Activated CD8-positive, alpha-beta memory T cell treated with anti-CD3 and anti-CD28 coated beads, Interleukin-2, amount 50 U/mL, for 24 hours (primary cell): ENCODE measurements around the gene CASQ1.

Experiments
- DNase-seq: peaks from one replicate; pipeline ENCODE4 v3.0.0-alpha.2; 2020; ENCODE audit errors: extremely low read depth

The CASQ1 gene

GRCh38 chr1:160226623-160227022 is 36.2 kb downstream of the CASQ1 start:
- no peak for DNase-seq

DNA sequence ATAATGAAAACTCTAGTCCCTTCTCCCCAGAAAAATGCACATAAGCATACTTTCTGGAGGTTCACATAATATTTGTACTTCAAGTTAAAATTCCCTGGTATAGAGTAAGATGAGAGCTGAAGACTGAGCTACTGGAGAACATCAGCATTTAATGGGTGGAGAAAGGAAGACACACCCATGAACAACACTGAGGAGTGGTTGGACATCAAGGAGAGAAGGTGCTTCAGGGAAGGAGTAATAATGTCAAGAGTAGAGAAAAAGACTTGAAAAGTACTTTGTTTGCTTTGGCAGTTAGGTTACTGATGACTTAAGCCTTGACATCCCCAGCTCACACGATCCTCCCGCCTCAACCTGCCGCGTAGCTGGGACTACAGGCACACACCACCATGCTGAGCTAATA is 36.7 kb downstream of the CASQ1 start:
- no peak for DNase-seq

DNA sequence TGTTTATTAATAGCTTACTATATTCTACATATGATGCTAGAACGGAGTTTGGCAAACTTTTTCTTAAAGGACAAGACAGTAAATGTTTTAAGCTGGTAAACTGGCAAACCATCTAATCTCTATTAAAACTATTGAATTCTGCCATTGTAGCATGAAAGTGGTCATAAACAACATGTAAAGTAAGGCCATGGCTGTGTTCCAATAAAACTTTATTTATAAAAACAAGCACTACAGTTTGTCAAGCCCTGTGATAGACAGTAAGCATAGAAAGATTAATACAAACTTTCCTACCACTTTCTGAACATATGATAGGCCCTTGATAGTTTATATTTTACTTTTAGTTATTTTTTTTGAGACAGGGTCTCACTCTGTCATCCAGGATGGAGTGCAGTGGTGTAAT is 37.2 kb downstream of the CASQ1 start:
- no peak for DNase-seq

- DNase-seq = no peak
Measured at GRCh38 chr1:160228431-160228830, 38.1 kb downstream of the CASQ1 start.

- no peak for DNase-seq
Measured at GRCh38 chr1:160232911-160233310, 42.5 kb downstream of the CASQ1 start.

GRCh38 chr1:160236806-160237205 is 46.4 kb downstream of the CASQ1 start:
- no peak for DNase-seq

GRCh38 chr1:160237558-160237957 is 47.2 kb downstream of the CASQ1 start:
- no peak for DNase-seq

- no peak for DNase-seq
Measured at GRCh38 chr1:160238408-160238807, 48.0 kb downstream of the CASQ1 start.

GRCh38 chr1:160239582-160240299 is 49.4 kb downstream of the CASQ1 start:
- no peak for DNase-seq

DNA sequence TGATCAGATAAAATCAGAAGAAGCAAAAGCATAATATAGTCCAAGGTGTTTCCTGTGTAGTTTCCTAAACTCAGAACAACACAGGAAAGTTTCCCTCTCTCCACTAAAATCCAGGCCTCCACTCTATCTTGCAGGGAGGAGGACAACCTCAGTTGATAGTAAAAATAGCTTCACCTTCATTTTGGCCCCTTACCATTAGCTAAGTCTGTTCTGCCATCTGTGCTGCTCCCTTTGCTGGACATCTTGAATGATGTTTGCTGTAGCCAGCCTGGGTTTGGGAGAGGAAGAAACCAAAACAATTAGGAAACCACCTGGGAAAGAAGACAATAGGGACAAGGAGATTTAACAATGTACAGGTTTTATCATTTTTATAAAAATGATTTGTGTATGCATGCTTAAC is 53.4 kb downstream of the CASQ1 start:
- no peak for DNase-seq

- DNase-seq = no peak
Measured at GRCh38 chr1:160244209-160244608, 53.8 kb downstream of the CASQ1 start.

DNA sequence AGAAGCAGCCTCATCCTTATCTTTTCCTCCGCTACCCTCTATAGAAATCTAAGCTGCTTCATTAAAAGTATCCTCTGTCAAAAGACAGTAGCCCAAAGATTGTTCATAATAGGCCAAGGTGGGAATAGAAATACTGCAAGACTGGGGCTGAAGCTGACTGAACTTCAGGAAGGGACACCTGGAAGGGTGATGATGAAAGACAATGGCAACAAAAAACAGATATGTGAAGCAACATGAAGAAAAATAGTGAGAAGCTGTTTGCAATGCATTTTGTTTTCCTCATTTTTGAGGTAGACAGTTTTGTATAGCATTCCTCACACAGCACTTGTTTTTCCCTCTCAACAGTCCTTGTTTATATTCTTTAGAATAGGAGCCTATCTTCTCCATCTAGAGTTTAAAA is 55.1 kb downstream of the CASQ1 start:
- DNase-seq = no peak

DNA sequence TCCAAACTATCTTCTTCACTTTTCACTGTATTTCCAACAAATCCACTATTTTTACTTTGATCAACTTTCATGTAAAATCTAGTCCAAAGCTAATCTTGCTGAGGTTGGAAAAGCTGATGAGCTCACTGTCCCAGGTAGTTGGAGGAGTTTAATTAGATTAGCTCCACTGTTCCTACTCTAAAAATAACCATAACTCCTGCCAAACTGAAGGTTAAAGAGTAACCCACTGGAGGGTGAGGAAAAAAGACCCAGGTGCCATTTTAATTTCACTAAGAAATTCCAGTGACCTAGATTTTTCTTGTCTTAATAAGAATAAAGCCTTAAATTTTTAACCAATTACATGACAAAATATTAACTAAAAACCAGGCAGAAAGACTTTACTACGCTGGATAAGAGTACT is 56.7 kb downstream of the CASQ1 start:
- DNase-seq = no peak

DNA sequence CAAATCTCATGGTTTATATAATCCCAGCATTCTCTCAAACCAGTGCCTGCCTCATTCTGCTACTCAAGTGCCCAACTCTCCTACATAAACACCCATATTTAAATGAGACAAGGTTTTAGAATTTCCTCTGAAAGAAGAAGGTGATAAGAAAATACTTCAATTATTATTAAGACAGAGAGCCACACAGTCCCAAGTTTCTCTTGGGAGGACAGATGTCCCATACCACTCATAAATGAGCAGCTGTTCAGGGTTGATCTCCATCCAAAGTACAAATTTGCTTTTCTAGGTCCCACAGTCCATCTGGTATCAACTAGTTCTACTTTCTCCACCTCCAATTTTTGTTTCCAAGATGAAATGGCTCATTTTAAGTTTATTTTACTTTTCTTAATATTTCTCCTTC is 60.6 kb downstream of the CASQ1 start:
- DNase-seq = no peak
